ENCODE measurements around the gene ARMH1.
"Not testable (repeated sequence)": the region's sequence is repeated elsewhere in the genome, so short reads cannot be mapped to it uniquely, and the experiment has no call there.

The ARMH1 gene

DNA sequence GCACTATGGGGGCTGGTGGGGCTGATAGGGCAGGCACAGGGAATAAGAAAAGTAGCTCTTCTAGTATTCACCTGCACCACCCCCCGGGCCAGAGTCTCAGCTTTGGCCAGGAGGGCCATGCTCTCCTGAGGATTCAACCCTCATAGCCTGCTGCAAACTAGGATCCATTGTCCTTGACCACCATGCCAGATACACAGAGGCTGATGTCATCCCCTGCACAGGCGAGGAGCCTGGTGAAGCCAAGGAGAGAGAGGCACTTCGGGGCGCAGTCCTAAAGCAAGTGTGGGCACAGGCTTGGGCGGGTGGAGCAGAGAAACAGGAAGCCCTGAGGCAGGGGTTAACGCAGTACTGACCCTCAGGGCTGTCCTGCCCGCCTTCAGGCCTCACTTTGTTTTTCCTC, 29.7 kb upstream of the ARMH1 start:
- DNase-seq (ENCODE audit: low read depth in 2 of 2) = no peak

GRCh38 chr1:44645476-44646244, 28.9 kb upstream of the ARMH1 start:
- DNase-seq (ENCODE audit: low read depth in 2 of 2) = no peak

GRCh38 chr1:44646261-44647110, 28.0 kb upstream of the ARMH1 start:
- no peak for DNase-seq (ENCODE audit: low read depth in 2 of 2)

- DNase-seq (ENCODE audit: low read depth in 2 of 2) = no peak
Measured at GRCh38 chr1:44647896-44648295, 26.6 kb upstream of the ARMH1 start.

DNA sequence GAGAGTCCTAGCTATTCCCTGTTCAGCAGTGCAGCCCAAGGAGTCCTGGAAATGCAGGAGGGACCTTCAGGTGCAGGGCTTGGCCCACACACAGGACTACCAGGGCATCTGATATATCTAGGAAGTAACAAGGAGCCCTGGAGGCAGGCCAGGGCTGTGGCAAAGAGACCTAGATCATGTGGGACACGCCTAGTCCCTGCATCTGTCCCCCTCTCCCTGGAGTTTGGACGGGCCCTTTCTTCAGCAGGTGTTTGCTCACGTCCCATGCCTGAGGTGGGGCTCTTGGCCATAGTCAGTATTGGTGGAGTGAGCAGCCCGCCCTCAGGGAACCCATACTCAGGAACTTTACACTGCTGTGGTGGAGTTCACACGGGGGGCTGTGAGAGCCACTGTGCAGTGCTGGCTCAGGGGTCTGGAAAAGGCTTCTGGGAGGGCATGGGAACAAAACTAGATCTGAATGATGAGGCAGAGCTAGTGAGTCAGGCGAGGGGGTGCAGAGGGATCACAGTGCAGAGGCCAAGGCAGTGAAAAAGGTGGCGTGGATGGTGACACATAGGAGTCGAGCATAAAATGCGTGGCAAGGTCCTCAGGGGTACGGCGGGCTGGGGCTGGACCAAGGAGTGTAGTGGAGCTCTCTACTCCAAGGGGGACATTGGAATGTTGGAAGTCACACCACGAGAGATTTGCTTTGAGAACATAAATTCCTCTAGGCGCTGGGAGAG, 25.8 kb upstream of the ARMH1 start:
- DNase-seq (ENCODE audit: low read depth in 2 of 2) = no peak

- no peak for DNase-seq (ENCODE audit: low read depth in 2 of 2)
Measured at GRCh38 chr1:44649788-44650158, 24.7 kb upstream of the ARMH1 start.

DNA sequence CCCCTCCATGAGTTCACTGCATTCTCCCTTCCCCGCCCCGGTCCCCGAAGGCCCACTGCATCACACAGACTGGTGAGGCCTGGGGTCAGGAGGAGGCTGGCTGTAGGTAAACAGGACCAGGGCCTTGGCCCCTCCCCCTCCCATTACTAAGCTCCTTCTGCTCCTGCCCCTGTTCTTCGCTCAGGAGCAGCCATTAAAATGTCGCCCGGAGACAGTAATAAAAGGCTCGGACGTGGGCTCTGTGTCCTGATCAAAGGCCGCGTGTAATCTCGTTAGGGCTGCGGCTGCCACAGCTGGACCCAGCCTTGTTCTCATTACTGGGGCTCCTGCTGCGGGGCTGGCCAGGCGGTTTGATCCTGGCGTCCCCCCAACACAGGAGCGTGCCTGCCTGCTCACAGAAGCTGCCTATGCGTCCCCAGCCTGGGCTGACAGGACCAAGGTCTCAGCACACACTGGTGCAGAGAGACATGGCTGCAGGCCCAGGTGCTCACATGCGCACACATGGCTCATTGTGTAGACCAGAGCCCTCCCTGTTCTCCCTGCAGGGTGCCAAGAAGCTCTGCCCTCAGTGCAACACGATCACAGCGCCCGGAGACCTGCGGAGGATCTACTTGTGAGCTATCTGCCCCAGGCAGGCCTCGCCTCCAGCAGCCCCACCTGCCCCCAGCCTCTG, 24.2 kb upstream of the ARMH1 start:
- no peak for DNase-seq (ENCODE audit: low read depth in 2 of 2)

GRCh38 chr1:44651069-44651468, 23.4 kb upstream of the ARMH1 start:
- no peak for DNase-seq (ENCODE audit: low read depth in 2 of 2)

DNA sequence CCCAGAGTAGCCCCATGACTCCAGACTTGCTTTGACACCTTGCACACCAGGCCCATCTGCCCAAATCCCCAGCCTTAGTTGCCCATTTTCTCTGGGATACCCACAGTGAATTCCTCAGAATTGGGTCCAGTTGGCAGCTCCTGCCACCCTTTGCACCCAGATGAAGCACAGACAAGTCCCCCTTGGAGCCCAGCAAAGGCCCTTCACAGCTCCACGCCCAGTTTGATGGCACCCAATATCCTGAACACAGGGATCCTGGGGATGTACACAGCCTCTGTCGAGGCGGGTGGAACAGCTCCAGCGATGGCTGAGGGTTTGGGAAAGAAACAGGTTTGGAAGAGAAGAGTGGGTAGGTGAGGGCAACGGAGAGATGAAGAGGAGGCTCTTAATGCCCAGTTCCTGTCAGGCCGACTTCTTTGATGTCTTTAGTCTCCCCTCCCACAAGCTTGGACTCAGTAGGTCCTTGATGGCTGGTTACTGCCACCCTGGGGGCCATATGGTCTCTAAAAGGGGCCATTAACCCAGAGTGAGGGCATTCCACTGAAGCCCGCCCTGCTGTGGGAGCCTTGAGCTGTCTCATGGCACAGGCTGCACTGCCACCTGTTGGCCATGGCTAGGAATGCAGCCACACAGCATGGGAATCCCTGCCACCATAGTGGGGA, 21.9 kb upstream of the ARMH1 start:
- peak; percentile 48 to 66 for DNase-seq (ENCODE audit: low read depth in 2 of 2)

DNA sequence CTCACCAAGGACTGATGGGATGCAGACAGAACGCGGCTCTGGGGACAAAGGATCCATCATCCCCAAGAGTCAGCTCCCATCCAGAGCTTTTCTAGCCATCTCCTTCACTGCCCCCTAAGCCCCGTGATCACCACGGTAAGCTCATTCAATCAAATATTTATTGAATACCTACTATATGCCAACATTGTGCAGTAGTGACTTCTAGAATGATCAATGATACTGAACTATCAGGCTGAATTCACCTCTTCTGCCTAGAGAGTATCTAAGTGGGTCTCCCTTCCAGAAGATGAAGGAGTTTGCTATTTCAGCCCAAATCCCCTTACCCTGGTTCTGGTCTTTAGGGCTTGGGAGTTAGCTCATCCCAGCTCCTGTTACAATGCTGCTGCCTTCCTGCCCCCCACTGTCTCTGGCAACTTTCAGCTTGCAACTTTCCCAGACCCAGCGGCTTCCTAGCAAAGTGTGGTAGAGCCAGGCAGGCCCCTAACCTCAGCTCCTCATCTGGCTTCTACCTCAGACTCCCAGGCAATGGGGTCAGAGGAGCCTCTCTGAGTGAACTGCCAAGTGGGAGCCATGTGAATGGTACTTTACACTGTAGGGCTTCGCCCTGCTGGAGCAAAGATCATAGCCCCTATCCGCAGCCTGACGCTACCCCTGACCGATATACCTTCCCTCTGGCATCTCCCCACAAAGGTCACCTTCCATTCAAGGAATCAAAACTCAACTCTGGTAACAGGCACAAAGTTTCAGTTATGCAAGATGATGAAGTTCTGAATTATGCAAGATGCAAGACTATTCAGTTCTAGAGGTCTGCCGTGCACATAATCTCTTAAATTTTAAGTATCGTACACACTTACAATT, 21.2 kb upstream of the ARMH1 start:
- no peak for DNase-seq (ENCODE audit: low read depth in 2 of 2)

- DNase-seq (ENCODE audit: low read depth in 2 of 2) = no peak
Measured at GRCh38 chr1:44654621-44655187, 19.8 kb upstream of the ARMH1 start.

DNA sequence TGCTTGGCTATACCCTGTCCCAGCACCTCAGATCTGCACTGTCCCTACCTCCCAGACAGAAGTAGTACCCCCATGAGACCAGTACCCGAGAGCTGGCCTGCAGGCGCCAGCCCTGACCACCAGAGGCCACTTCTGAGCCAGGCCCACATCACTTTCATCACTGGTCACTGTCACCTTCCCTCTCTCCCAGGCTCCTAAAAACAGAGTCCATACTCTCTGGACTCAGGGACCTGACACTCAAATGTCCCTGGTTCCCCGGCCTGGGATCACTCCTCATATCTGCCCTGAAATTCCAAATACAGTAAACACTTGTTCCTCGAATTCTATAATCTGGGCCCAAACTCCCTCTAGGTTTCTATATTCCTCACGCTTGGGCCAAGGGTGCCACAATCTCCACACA, 18.9 kb upstream of the ARMH1 start:
- no peak for DNase-seq (ENCODE audit: low read depth in 2 of 2)

DNA sequence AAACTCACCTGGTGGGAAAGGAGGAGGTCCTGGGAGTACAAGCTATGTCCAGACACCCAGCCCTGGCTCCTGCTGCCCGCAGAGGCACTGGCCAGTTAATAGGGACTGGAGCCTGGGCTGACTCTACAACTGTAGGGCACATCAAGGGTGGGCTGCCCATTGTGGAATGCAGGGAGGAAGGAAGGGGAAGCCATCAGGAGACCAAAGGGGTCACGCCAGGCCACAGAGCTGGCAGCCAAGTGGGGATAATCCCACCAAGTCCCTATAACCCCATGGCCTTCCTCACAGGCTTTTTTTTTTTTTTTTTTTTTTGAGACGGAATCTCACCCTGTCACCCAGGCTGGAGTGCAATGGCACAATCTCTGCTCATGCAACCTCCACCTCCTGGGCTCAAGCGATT, 14.9 kb upstream of the ARMH1 start:
- DNase-seq (ENCODE audit: low read depth in 2 of 2) = no peak

- no peak for DNase-seq (ENCODE audit: low read depth in 2 of 2)
Measured at GRCh38 chr1:44660176-44660575, 14.3 kb upstream of the ARMH1 start.

GRCh38 chr1:44661781-44662682, 12.5 kb upstream of the ARMH1 start:
- no peak for DNase-seq (ENCODE audit: low read depth in 2 of 2)

DNA sequence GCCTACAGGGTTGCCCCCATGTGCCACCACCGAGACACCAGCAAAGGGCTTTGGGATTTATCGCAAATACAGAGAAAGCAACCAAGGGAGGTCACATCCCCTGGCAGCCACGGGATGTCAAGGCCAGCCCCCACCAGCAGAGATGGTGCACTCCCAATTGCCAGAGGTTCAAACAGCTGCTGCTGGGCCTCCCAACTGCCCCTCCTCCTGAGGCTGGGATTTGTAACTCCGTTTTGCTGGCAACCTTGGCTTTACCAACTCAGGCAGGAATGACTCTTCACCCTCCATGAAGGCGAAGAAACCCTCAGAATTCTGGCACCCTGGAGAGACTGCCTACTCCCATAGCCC, 11.9 kb upstream of the ARMH1 start:
- DNase-seq (ENCODE audit: low read depth in 2 of 2) = no peak

DNA sequence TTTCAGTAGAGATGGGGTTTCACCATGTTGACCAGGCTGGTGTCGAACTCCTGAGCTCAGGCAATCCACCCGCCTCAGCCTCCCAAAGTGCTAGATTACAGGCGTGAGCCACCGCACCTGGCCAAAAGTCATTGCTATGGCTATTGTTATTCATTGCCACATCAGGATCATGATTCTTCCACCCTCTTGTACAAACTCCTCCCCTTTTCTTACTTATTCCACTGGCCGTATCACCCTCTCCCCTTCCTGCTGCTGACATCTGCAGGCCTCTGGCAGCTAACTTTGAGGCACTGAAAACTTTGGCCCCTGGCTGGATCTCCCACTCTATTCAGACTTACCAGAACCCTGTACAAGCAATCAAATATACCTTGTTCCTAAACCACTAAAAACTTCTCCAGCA, 11.1 kb upstream of the ARMH1 start:
- DNase-seq (ENCODE audit: low read depth in 2 of 2) = no peak

GRCh38 chr1:44664730-44665370, 9.7 kb upstream of the ARMH1 start:
- no peak for DNase-seq (ENCODE audit: low read depth in 2 of 2)

DNA sequence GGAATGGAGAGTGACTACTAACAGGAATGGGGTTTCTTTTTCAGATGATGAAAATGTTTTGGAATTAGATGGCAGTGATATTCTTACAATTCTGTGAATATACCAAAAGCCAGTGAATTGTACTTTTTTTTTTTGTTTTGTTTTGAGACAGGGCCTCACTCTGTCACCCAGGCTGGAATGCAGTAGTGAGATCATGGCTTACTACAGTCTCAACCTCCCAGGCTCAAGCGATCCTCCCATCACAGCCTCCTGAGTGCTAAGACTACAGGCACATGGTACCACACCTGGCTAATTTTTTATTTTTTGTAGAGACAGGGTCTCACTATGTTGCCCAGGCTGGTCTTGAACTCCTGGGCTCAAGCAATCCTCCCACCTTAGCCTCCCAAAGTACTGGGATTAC, 7.8 kb upstream of the ARMH1 start:
- not testable (repeated sequence) for DNase-seq (ENCODE audit: low read depth in 2 of 2)
